NCI-H2029 treated with DMSO at 0.1 percent for 48 hours (cell line): ENCODE data around the gene KATNAL2.
"Not testable (repeated sequence)": the region's sequence is repeated elsewhere in the genome, so short reads cannot be mapped to it uniquely, and the experiment has no call there.

Experiments used
- DNase-seq: peaks from one replicate; lab custom pipeline; 2025; lab: John Stamatoyannopoulos, UW

The KATNAL2 gene

GRCh38 chr18:47032945-47033344 is 115.5 kb downstream of the KATNAL2 start:
- DNase-seq = no peak

- not testable (repeated sequence) for DNase-seq
These were observed 117.2 kb downstream of the KATNAL2 start for GRCh38 chr18:47034591-47034990.

DNA sequence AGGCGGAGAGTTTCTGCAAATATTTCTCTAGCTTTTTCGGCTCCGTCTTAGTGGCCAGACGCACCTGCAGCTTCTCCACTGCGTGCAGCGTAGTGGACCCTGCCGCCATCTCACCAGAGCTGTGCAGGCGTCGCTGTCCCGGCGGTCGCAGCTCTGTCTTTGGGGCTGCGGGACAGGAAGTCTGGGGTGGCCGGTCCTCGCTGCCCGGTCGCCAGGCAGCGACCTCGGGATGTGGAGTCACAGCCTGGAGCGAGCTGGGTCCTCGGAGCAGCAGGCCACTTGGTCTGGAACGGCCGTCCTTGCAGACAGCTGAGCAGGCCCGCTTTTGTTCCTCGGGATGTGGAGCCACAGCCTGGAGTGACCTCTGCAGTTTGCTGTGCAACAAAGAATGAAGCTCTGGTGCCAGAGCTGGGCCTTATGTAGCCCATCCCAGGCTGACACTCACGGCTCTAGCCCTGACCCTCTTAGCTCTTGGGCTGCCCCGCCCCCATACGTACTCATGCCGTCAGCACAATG is 117.8 kb downstream of the KATNAL2 start, which contains the start of gene ELOA2:
TSS of gene ELOA2 (minus strand) at position 466 of the 516 bp plus-strand sequence. CDS start at position 109, 357 bp downstream.
- no peak for DNase-seq

DNA sequence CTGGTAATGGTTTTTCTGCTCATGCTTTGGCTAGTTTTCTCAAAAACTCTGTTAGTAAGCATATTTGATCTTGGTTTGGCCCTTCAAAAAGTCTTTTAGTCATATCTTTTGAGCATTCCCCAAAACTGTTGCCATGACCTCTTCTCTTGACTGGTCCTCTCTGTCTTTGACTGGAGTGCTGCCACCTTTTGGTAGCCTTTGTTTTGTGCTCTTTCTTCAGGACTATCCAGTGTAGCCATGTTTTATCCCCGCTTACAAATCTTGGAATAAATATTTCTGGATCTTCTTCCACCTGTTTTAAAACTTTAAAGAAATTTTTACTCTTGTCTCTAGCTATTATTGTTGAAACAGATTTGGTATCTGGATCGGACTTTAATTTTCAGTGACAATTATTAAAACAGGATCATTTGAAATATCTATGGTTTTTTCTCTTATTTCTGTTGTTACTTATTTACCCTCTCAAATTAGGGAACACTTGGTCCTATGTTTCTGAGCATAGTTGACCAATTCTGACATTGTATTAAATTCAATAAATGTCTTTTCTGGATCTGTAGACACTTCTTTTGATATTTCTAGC is 119.0 kb downstream of the KATNAL2 start:
- DNase-seq = peak; percentile 7

DNA sequence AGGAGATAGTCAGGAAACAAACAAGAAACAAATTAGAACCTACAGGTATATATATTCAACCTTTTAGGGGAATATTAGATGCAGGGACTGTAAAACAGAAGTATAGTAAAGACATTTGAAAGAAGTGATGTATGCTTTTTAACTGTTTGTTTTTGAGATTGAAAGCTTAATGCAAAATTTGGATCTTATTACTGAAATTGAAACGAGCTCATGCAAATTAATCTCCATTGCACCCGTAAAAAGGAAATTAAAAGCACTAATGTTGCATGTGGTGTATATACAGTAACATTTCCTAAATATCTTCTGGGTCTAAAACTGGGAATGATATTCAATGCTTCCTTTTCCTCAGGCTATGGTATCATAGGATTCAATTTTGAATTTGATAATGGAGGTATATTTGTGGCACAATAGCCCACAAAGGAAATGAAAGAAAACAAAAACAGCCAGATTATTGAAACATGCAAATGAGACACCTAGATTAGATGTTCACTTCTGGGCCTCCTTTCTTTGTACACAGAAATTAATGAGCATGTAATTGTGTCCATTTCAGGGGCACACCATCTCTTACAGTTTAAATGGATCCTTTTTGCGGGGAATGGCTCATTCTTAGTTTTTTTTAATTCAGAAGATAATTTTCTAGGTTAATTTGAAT is 119.7 kb downstream of the KATNAL2 start:
- no peak for DNase-seq

DNA sequence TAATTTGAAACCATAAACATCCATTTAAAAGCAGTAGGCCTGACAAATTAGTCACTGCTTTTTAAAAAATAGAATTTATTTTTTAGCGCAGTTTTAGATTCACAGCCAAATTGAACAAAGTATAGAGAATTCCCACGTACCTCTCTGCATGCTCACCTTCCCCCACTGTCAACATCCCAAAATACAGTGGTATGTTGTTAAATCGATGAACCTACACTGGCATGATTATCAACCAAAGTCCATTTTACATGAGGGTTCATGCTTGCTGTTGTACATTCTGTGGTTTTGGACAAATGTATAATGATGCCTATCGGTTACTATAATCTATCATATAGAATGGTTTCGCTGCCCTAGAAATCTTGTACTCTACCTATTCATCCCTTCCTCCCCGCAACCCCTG is 123.6 kb downstream of the KATNAL2 start:
- DNase-seq = no peak

- no peak for DNase-seq
These were observed 133.1 kb downstream of the KATNAL2 start for GRCh38 chr18:47050468-47050867.

DNA sequence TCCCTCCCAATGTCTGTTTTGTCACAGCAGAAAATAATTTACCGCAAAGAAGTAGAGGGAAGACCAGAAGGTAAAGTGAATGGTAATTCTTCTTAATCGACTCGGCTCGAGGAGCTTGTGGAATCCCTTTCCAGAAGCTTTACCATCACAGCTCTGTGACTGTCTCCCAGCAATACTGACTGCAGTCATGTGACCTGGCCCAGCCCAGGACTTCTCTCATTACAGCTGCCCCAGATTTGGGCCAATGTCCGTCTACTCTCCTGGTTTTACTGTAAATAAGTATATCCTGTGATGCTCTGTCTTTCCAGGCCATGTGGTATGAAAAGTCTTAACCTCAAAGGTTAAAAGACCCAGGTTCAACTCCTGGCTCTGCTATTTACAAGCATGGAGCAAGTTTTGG is 137.0 kb downstream of the KATNAL2 start:
- no peak for DNase-seq

- DNase-seq = no peak
These were observed 145.1 kb downstream of the KATNAL2 start for GRCh38 chr18:47062471-47062870.

- DNase-seq = no peak
These were observed 145.7 kb downstream of the KATNAL2 start for GRCh38 chr18:47063096-47063495.

GRCh38 chr18:47067648-47068047 is 150.2 kb downstream of the KATNAL2 start:
- no peak for DNase-seq

GRCh38 chr18:47075098-47075883 is 157.9 kb downstream of the KATNAL2 start:
- no peak for DNase-seq

GRCh38 chr18:47077111-47077510 is 159.7 kb downstream of the KATNAL2 start:
- no peak for DNase-seq

- no peak for DNase-seq
These were observed 163.5 kb downstream of the KATNAL2 start for GRCh38 chr18:47080872-47081271.

- DNase-seq = no peak
These were observed 164.2 kb downstream of the KATNAL2 start for GRCh38 chr18:47081578-47081977.

DNA sequence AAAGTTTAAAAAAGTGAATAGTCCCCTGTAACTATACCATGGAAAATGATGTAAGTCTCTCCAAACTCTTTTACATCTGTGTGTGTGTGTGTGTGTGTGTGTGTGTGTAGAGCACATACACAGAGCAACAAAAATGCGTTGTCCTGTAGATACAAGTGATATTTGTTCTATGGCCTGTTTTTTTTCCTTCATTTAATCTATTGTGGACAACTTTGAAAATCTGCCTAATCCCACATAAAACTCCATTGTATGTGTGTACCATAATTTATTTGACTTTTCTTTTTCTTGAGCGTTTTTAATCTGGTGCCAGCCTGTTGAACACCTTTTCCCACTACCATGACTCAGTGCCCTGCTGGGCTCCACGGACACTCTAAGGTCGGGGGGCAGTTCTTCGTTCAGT is 170.3 kb downstream of the KATNAL2 start:
- DNase-seq = no peak

- DNase-seq = no peak
These were observed 178.4 kb downstream of the KATNAL2 start for GRCh38 chr18:47095810-47096209.

DNA sequence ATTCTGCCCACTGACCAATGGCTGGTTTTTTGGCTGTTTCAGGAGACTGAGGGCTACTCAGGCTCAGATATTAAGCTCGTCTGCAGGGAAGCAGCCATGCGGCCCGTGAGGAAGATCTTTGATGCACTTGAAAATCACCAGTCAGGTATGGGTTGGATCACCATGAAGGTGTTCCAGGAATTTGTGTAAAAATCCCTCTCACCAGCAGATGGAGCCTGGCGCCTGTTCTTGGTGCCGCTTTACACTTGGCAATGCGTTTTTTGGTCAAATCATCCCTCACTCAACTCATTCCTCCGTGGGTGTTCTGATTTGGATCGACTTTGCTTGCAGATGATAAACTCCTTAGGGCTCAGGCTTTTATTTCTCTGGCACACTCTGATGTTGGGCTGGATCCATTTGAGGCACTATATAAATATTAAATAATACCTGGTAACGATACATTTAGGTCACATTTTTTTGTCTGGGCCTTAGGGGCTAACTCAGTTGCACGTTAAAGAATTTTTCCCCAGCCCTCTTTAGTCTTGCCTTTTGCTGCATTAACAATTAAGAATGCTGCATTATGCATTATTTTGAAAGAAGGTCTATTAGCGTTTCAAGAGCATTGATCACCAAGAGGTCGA is 182.9 kb downstream of the KATNAL2 start:
- peak; percentile 8 for DNase-seq

DNA sequence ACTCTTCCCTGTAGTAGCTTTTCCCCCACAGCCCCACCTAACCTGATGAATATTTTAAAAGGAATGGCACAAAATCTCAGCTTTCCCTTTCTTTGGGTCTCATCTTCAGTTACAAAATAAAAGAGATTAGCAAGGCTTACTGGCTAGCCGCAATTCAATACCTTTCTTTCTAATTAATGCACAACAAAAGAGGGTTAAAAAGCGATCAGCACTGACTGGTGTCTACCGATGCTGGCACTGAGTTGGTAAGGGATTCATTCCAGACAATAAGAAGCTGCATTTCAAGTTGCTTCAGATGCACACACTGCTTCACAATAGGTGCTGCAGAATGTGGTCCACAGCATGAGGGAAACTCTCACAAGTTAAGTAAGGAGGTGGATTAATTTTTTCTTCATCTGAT is 191.0 kb downstream of the KATNAL2 start:
- DNase-seq = no peak

- DNase-seq = no peak
These were observed 191.6 kb downstream of the KATNAL2 start for GRCh38 chr18:47108998-47109405.

- no peak for DNase-seq
These were observed 192.3 kb downstream of the KATNAL2 start for GRCh38 chr18:47109720-47110119.

GRCh38 chr18:47110492-47111274 is 193.3 kb downstream of the KATNAL2 start:
- no peak for DNase-seq
